Adrenal gland (tissue), 5 donors: ENCODE results near the gene CIRBP.

Experiments used
- CTCF ChIP-seq, 6 experiments: fragments of 450-650 bp in 4 of 6; fragments of 200-600 bp in 2 of 6; sonication (generic) in 1 of 6; IDR thresholded peaks; 1 replicate in 5 of 6; 2 replicates in 1 of 6; pipeline versions ENCODE4 v1.5.1 to v1.8.0; 2016 to 2021; ENCODE audit warnings: antibody characterized with exemption in 6 of 6, mild to moderate bottlenecking in 2 of 6, moderate library complexity in 1 of 6
- POLR2A ChIP-seq, 2 donors: fragments of 450-650 bp; IDR thresholded peaks; one replicate each; pipeline ENCODE4 v1.6.1; 2017; ENCODE audit warnings: antibody characterized with exemption in 2 of 2, mild to moderate bottlenecking in 2 of 2, moderate library complexity in 1 of 2
- donor health status: DM: no; HTN: no; CAD: no.

- TF ChIP-seq POLR2A (IDR thresholded peaks at IDR 0.05) (no peak), CTCF (IDR thresholded peaks at IDR 0.05) (no peak)
Measured at GRCh38 chr19:1225440-1226226, 43.5 kb upstream of the CIRBP start.
